Gastroesophageal sphincter (tissue), 3 donors: ENCODE measurements around the gene ATF4.

Experiments used
- CTCF ChIP-seq, 4 experiments: fragments of 200-600 bp in 2 of 4; fragments of 450-650 bp in 2 of 4; sonication (generic) in 1 of 4; IDR thresholded peaks; one replicate each; pipeline ENCODE4 v1.5.1; 2017 to 2019; ENCODE audit warnings: antibody characterized with exemption in 4 of 4, mild to moderate bottlenecking in 2 of 4, moderate library complexity in 2 of 4
- EP300 ChIP-seq: sonication (generic); formaldehyde crosslinking; IDR thresholded peaks from one replicate; pipeline ENCODE4 v1.6.1; 2017; ENCODE audit warnings: antibody characterized with exemption, mild to moderate bottlenecking
- POLR2A ChIP-seq, 2 donors: fragments of 450-650 bp; IDR thresholded peaks; one replicate each; pipeline ENCODE4 v1.6.1; 2017; ENCODE audit warnings: antibody characterized with exemption in 2 of 2, mild to moderate bottlenecking in 2 of 2, moderate library complexity in 1 of 2

GRCh38 chr22:39556970-39557841 lies 36.8 kb downstream of the ATF4 start:
- TF ChIP-seq CTCF (IDR thresholded peaks at IDR 0.05): no peak
- TF ChIP-seq POLR2A (IDR thresholded peaks at IDR 0.05): no peak
- no peak for TF ChIP-seq EP300
